ENCODE results near the gene DLG2. TPM values are rescaled to one million over a fixed set of nuclear protein-coding genes. Genes with fewer than 3 reads are reported as not detected.

The DLG2 gene
- polyA plus RNA-seq, 2 donors: 2.6 to 6.7 TPM

GRCh38 chr11:85589373-85589772 lies 37.8 kb downstream of the DLG2 start:
- Histone ChIP-seq H3K27me3 (ENCODE audit: control insufficient read depth in 1 of 2, insufficient read depth in 2 of 2, low read length in 2 of 2) (no peaks in the 10 kb centered on the region), H3K27ac (ENCODE audit: low read depth in 2 of 2, low read length in 1 of 2) (no peak overlapping the region), H3K9me3 (ENCODE audit: control insufficient read depth in 2 of 2, insufficient read depth in 1 of 2, low read depth in 1 of 2, low read length in 1 of 2) (no peaks in the 10 kb centered on the region), H3K4me1 (ENCODE audit: control insufficient read depth in 2 of 2, insufficient read depth in 2 of 2, low read length in 1 of 2) (no peaks in the 10 kb centered on the region), H3K4me3 (ENCODE audit: low read depth in 1 of 2, low read length in 2 of 2) (no peak overlapping the region), H3K36me3 (ENCODE audit: control insufficient read depth in 2 of 2, insufficient read depth in 2 of 2, low read length in 1 of 2) (no peaks in the 10 kb centered on the region)
- 54 to 73% methylated on average over 3 of the region's 3 CpGs for WGBS, 2 donors

GRCh38 chr11:85582111-85582510 lies 45.0 kb downstream of the DLG2 start:
- Histone ChIP-seq H3K27ac (ENCODE audit: low read depth in 2 of 2, low read length in 1 of 2) (no peak overlapping the region), H3K9me3 (ENCODE audit: control insufficient read depth in 2 of 2, insufficient read depth in 1 of 2, low read depth in 1 of 2, low read length in 1 of 2) (no peaks in the 10 kb centered on the region), H3K4me1 (ENCODE audit: control insufficient read depth in 2 of 2, insufficient read depth in 2 of 2, low read length in 1 of 2) (no peaks in the 10 kb centered on the region), H3K4me3 (ENCODE audit: low read depth in 1 of 2, low read length in 2 of 2) (no peak overlapping the region), H3K27me3 (ENCODE audit: control insufficient read depth in 1 of 2, insufficient read depth in 2 of 2, low read length in 2 of 2) (no peaks in the 10 kb centered on the region), H3K36me3 (ENCODE audit: control insufficient read depth in 2 of 2, insufficient read depth in 2 of 2, low read length in 1 of 2) (no peaks in the 10 kb centered on the region)
- 73 to 74% methylated on average over 2 of the region's 2 CpGs for WGBS, 2 donors

GRCh38 chr11:85575388-85575787 lies 51.8 kb downstream of the DLG2 start:
- H3K9me3 ChIP-seq (ENCODE audit: control insufficient read depth in 2 of 2, insufficient read depth in 1 of 2, low read depth in 1 of 2, low read length in 1 of 2): no peaks in the 10 kb centered on the region
- 95 to 98% methylated on average over 1 of the region's 1 CpG for WGBS, 2 donors
- H3K27ac ChIP-seq (ENCODE audit: low read depth in 2 of 2, low read length in 1 of 2): no peak overlapping the region
- no peak overlapping the region for H3K4me3 ChIP-seq (ENCODE audit: low read depth in 1 of 2, low read length in 2 of 2)
- H3K27me3 ChIP-seq (ENCODE audit: control insufficient read depth in 1 of 2, insufficient read depth in 2 of 2, low read length in 2 of 2): no peaks in the 10 kb centered on the region
- H3K36me3 ChIP-seq (ENCODE audit: control insufficient read depth in 2 of 2, insufficient read depth in 2 of 2, low read length in 1 of 2): no peaks in the 10 kb centered on the region
- H3K4me1 ChIP-seq (ENCODE audit: control insufficient read depth in 2 of 2, insufficient read depth in 2 of 2, low read length in 1 of 2): no peaks in the 10 kb centered on the region

- H3K4me3 ChIP-seq (ENCODE audit: low read depth in 1 of 2, low read length in 2 of 2): no peak overlapping the region
- H3K9me3 ChIP-seq (ENCODE audit: control insufficient read depth in 2 of 2, insufficient read depth in 1 of 2, low read depth in 1 of 2, low read length in 1 of 2): no peaks in the 10 kb centered on the region
- H3K4me1 ChIP-seq (ENCODE audit: control insufficient read depth in 2 of 2, insufficient read depth in 2 of 2, low read length in 1 of 2): no peaks in the 10 kb centered on the region
- H3K27ac ChIP-seq (ENCODE audit: low read depth in 2 of 2, low read length in 1 of 2): no peak overlapping the region
- H3K36me3 ChIP-seq (ENCODE audit: control insufficient read depth in 2 of 2, insufficient read depth in 2 of 2, low read length in 1 of 2): no peaks in the 10 kb centered on the region
- WGBS, 2 donors: 46 to 58% methylated on average over 2 of the region's 2 CpGs
- no peaks in the 10 kb centered on the region for H3K27me3 ChIP-seq (ENCODE audit: control insufficient read depth in 1 of 2, insufficient read depth in 2 of 2, low read length in 2 of 2)
Observed at GRCh38 chr11:85572056-85572455, 55.1 kb downstream of the DLG2 start.

DNA sequence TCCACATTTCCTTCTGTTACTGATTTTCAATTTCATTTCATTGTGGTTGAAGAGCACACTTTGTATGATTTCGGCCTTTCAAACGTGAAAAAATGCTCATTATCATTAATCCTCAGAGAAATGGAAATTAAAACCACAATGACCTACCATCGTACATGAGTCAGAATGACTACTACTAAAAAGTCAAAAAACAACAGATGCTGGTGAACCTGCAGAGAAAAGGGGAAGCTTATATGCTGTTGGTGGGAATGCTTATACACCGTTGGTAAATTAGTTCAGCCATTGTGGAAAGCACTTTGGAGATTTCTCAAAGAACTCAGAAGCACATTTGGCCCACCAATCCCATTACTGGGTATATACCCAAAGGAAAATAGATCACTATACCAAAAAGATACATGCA lies 57.6 kb downstream of the DLG2 start:
- Histone ChIP-seq H3K9me3 (ENCODE audit: control insufficient read depth in 2 of 2, insufficient read depth in 1 of 2, low read depth in 1 of 2, low read length in 1 of 2) (no peaks in the 10 kb centered on the region), H3K27ac (ENCODE audit: low read depth in 2 of 2, low read length in 1 of 2) (no peak overlapping the region), H3K4me1 (ENCODE audit: control insufficient read depth in 2 of 2, insufficient read depth in 2 of 2, low read length in 1 of 2) (no peaks in the 10 kb centered on the region), H3K36me3 (ENCODE audit: control insufficient read depth in 2 of 2, insufficient read depth in 2 of 2, low read length in 1 of 2) (no peaks in the 10 kb centered on the region), H3K27me3 (ENCODE audit: control insufficient read depth in 1 of 2, insufficient read depth in 2 of 2, low read length in 2 of 2) (no peaks in the 10 kb centered on the region), H3K4me3 (ENCODE audit: low read depth in 1 of 2, low read length in 2 of 2) (no peak overlapping the region)
- 86 to 89% methylated on average over 4 of the region's 4 CpGs for WGBS, 2 donors

GRCh38 chr11:85558411-85558810 lies 68.7 kb downstream of the DLG2 start:
- Histone ChIP-seq H3K27ac (ENCODE audit: low read depth in 2 of 2, low read length in 1 of 2) (no peak overlapping the region), H3K36me3 (ENCODE audit: control insufficient read depth in 2 of 2, insufficient read depth in 2 of 2, low read length in 1 of 2) (no peaks in the 10 kb centered on the region), H3K27me3 (ENCODE audit: control insufficient read depth in 1 of 2, insufficient read depth in 2 of 2, low read length in 2 of 2) (no peaks in the 10 kb centered on the region), H3K4me1 (ENCODE audit: control insufficient read depth in 2 of 2, insufficient read depth in 2 of 2, low read length in 1 of 2) (no peaks in the 10 kb centered on the region), H3K4me3 (ENCODE audit: low read depth in 1 of 2, low read length in 2 of 2) (no peak overlapping the region), H3K9me3 (ENCODE audit: control insufficient read depth in 2 of 2, insufficient read depth in 1 of 2, low read depth in 1 of 2, low read length in 1 of 2) (no peaks in the 10 kb centered on the region)
- 86 to 92% methylated on average over 2 of the region's 2 CpGs for WGBS, 2 donors

DNA sequence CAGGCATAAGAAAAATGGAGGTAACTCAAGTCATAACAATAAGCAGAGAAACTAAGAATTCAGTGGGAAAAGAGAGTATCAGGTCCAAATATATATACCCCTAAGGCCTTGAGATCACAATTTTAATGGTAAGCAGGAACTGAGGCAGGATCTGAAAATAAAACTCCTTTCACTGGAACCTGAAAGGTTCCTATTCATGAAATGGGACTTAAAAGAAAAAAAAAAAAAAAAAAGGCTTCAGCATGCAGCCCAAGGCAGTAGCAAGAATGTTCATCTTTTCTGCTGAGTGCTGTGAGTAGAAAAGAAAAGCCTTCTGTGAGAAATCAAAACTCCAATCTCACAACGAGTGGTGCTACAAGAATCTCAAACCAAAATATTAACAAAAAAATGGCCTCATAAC lies 75.3 kb downstream of the DLG2 start:
- Histone ChIP-seq H3K4me1 (ENCODE audit: control insufficient read depth in 2 of 2, insufficient read depth in 2 of 2, low read length in 1 of 2) (no peaks in the 10 kb centered on the region), H3K27ac (ENCODE audit: low read depth in 2 of 2, low read length in 1 of 2) (no peak overlapping the region), H3K36me3 (ENCODE audit: control insufficient read depth in 2 of 2, insufficient read depth in 2 of 2, low read length in 1 of 2) (no peaks in the 10 kb centered on the region), H3K9me3 (ENCODE audit: control insufficient read depth in 2 of 2, insufficient read depth in 1 of 2, low read depth in 1 of 2, low read length in 1 of 2) (peaks cover 0 to 8% of the 10 kb centered on the region in 2 donors), H3K27me3 (ENCODE audit: control insufficient read depth in 1 of 2, insufficient read depth in 2 of 2, low read length in 2 of 2) (no peaks in the 10 kb centered on the region), H3K4me3 (ENCODE audit: low read depth in 1 of 2, low read length in 2 of 2) (no peak overlapping the region)
- WGBS, 2 donors: 59 to 67% methylated on average over 1 of the region's 1 CpG

DNA sequence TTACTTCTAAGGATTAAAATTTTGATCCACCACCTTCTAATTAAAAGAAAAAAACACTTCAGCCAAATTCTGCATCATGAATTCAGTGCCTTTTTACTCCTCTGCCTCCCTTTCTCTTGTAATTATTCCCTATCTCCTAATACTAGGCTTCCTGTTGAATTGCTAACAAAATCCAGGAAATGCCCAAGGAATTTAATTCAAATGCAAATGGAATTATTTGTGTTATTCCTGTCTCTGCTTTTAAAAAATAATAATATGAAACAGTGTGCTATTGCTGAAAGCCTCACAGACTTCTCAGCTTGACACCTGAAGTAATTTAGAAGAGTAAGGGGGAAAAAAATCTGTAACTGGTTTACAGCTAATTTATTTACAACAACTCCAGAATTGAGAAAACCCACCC lies 85.5 kb downstream of the DLG2 start:
- H3K27ac ChIP-seq (ENCODE audit: low read depth in 2 of 2, low read length in 1 of 2): no peak overlapping the region
- H3K27me3 ChIP-seq (ENCODE audit: control insufficient read depth in 1 of 2, insufficient read depth in 2 of 2, low read length in 2 of 2): no peaks in the 10 kb centered on the region
- no peaks in the 10 kb centered on the region for H3K36me3 ChIP-seq (ENCODE audit: control insufficient read depth in 2 of 2, insufficient read depth in 2 of 2, low read length in 1 of 2)
- H3K9me3 ChIP-seq (ENCODE audit: control insufficient read depth in 2 of 2, insufficient read depth in 1 of 2, low read depth in 1 of 2, low read length in 1 of 2): peaks cover 0 to 3% of the 10 kb centered on the region in 2 donors
- H3K4me1 ChIP-seq (ENCODE audit: control insufficient read depth in 2 of 2, insufficient read depth in 2 of 2, low read length in 1 of 2): no peaks in the 10 kb centered on the region
- no peak overlapping the region for H3K4me3 ChIP-seq (ENCODE audit: low read depth in 1 of 2, low read length in 2 of 2)

GRCh38 chr11:85540635-85541205 lies 86.4 kb downstream of the DLG2 start:
- Histone ChIP-seq H3K36me3 (ENCODE audit: control insufficient read depth in 2 of 2, insufficient read depth in 2 of 2, low read length in 1 of 2) (no peaks in the 10 kb centered on the region), H3K4me3 (ENCODE audit: low read depth in 1 of 2, low read length in 2 of 2) (no peak overlapping the region), H3K27me3 (ENCODE audit: control insufficient read depth in 1 of 2, insufficient read depth in 2 of 2, low read length in 2 of 2) (no peaks in the 10 kb centered on the region), H3K9me3 (ENCODE audit: control insufficient read depth in 2 of 2, insufficient read depth in 1 of 2, low read depth in 1 of 2, low read length in 1 of 2) (peaks cover 0 to 7% of the 10 kb centered on the region in 2 donors), H3K4me1 (ENCODE audit: control insufficient read depth in 2 of 2, insufficient read depth in 2 of 2, low read length in 1 of 2) (no peaks in the 10 kb centered on the region), H3K27ac (ENCODE audit: low read depth in 2 of 2, low read length in 1 of 2) (no peak overlapping the region)
- 59 to 66% methylated on average over 6 of the region's 6 CpGs for WGBS, 2 donors

DNA sequence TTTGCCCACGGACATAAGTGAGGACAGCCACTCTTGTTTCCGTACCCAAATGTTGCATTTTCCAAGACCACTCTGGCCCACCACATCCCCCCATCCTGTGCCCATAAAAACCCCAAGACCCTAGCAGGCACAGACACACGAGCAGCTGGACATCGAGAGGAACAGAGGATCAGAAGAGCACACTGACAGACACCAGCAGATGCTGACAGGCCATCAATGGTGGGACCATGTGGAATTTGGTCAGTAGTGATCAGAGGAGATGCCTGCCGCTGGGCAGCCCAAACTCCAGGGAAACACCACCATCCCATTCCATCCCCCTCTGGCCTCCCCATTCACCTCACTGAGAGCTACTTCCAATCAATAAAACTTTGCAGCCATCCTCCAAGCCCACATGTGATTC lies 87.0 kb downstream of the DLG2 start:
- Histone ChIP-seq H3K4me1 (ENCODE audit: control insufficient read depth in 2 of 2, insufficient read depth in 2 of 2, low read length in 1 of 2) (no peaks in the 10 kb centered on the region), H3K4me3 (ENCODE audit: low read depth in 1 of 2, low read length in 2 of 2) (no peak overlapping the region), H3K27ac (ENCODE audit: low read depth in 2 of 2, low read length in 1 of 2) (no peak overlapping the region), H3K36me3 (ENCODE audit: control insufficient read depth in 2 of 2, insufficient read depth in 2 of 2, low read length in 1 of 2) (no peaks in the 10 kb centered on the region), H3K9me3 (ENCODE audit: control insufficient read depth in 2 of 2, insufficient read depth in 1 of 2, low read depth in 1 of 2, low read length in 1 of 2) (peaks cover 0 to 7% of the 10 kb centered on the region in 2 donors), H3K27me3 (ENCODE audit: control insufficient read depth in 1 of 2, insufficient read depth in 2 of 2, low read length in 2 of 2) (no peaks in the 10 kb centered on the region)
- WGBS, 2 donors: 83 to 84% methylated on average over 5 of the region's 5 CpGs
